ENCODE results near the gene KANK2.

The KANK2 gene

DNA sequence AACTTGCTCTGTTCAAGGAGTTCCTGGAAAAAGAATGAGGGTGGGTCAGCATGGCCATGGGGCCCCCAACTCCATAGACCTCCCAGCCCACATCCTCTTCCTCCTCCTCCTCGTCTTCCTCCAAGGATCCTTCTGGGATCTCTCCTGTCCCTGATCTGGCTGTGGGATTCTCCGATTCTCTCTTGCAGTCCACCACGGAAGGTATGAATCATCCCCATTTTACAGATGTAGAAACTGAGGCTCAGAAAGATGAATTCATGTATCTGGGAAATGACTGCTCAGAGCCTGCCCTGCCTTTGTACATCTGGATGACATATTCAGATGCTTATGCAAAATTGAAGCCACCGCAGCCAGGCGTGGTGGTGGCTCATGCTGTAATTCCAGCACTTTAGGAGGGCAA lies 2.2 kb upstream of the KANK2 start:
- TF ChIP-seq, protein P1, sequence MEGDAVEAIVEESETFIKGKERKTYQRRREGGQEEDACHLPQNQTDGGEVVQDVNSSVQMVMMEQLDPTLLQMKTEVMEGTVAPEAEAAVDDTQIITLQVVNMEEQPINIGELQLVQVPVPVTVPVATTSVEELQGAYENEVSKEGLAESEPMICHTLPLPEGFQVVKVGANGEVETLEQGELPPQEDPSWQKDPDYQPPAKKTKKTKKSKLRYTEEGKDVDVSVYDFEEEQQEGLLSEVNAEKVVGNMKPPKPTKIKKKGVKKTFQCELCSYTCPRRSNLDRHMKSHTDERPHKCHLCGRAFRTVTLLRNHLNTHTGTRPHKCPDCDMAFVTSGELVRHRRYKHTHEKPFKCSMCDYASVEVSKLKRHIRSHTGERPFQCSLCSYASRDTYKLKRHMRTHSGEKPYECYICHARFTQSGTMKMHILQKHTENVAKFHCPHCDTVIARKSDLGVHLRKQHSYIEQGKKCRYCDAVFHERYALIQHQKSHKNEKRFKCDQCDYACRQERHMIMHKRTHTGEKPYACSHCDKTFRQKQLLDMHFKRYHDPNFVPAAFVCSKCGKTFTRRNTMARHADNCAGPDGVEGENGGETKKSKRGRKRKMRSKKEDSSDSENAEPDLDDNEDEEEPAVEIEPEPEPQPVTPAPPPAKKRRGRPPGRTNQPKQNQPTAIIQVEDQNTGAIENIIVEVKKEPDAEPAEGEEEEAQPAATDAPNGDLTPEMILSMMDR (IDR thresholded peaks at IDR 0.05): no peak

DNA sequence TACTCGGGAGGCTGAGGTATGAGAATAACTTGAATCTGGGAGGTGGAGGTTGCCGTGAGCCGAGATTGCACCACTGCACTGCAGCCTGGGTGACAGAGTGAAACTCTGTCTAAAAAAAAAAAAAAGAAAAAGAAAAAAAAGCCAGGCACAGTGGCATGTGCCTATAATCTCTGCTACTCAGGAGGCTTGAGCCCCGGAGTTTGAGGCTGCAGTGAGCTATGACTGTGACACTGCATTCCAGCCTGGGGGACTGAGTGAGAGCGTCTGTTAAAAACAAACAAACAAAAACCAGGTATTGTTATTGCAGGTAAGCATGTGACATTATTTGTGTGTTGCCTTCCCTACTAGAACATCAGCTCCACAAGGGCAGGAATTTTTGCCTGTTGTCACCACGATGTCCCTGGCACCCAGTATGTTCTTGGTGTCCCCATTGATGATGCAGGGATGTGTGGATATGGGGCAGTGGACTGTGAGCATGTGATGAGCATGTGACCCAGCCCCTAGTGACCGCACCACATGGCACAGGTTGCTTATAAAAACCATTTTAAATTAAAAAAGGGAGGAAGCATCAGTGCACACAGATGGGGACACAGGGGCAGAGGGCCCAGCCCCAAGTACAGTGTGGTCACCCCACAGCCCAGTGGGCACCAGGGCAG lies 1.6 kb upstream of the KANK2 start:
- TF ChIP-seq, protein P1 (IDR thresholded peaks at IDR 0.05): no peak

DNA sequence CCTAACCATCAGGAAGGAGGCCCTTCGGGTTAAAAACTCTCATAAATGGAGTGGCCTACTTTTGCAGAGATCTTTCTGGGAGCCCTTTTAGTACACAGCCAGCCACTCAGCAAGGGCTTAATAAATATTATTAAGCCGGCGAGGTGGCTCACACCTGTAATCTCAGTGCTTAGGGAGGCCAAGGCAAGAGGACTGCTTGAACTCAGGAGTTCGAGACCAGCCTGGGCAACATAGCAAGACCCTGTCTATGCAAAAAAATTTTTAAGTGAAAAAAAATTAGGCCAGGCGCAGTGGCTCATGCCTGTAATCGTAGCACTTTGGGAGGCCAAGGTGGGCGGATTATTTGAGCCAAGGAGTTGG lies 810 bp upstream of the KANK2 start:
- TF ChIP-seq, protein P1 (IDR thresholded peaks at IDR 0.05): no peak

DNA sequence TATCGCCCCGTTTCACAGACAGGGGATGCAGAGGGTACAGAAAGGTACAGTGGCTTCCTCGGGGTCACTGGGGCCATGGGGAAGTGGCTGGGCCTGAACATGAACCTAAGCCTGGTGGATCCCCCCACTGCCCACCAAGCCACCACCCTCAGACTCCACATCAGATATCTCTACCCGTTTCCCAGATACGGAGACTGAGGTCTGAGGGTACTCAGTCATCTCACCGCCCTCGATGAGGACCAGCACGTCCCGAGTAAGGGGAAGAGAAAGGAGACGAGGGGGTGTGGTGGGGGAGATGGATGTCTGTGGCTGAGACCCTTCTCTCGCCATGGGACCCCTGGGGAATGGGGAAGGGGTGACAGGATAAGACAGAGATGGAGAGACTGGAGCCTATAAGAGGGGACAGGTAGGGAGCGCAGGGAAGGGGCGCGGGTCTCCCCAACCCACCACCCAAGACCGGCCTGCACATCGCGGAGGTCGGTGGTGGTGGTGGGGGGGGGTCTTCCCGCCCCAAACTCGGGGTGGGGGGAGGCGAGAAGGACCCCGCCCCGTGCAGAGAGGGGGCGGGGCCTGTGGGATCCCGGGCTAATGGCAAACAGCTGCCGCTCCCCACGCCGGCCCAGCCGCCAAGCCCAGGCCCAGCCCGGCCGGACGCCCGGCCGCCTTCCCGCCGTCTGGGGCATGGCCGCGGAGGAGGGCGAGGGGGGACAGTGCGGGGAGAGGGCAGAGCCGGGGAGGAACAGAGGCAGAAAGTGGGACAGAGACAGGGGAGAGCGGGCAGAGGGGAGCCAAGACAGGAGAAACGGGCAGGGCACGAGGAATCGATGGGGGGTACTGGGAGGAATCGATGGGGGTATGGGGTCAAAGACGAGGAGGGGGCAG lies 698 bp downstream of the KANK2 start:
- TF ChIP-seq, protein P1 (IDR thresholded peaks at IDR 0.05): no peak

DNA sequence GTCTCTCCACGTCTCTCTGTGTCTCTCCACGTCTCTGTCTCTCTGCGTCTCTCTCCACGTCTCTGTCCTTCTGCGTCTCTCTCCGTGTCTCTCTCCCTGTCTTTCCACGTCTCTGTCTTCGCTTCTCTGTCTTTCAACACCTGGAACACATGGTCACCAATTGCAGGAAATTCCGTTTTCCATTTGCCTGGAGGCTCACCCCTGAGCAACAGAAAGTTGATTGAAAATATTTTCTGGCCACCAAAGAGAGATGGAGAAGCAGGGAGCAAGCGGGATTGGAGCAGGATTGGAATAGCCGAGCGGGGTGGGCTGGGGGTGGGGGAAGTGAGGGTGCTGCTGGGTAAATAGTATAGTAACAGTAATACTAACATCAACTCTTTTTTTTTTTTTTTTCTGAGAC lies 1.7 kb downstream of the KANK2 start:
- TF ChIP-seq, protein P1 (IDR thresholded peaks at IDR 0.05): no peak

DNA sequence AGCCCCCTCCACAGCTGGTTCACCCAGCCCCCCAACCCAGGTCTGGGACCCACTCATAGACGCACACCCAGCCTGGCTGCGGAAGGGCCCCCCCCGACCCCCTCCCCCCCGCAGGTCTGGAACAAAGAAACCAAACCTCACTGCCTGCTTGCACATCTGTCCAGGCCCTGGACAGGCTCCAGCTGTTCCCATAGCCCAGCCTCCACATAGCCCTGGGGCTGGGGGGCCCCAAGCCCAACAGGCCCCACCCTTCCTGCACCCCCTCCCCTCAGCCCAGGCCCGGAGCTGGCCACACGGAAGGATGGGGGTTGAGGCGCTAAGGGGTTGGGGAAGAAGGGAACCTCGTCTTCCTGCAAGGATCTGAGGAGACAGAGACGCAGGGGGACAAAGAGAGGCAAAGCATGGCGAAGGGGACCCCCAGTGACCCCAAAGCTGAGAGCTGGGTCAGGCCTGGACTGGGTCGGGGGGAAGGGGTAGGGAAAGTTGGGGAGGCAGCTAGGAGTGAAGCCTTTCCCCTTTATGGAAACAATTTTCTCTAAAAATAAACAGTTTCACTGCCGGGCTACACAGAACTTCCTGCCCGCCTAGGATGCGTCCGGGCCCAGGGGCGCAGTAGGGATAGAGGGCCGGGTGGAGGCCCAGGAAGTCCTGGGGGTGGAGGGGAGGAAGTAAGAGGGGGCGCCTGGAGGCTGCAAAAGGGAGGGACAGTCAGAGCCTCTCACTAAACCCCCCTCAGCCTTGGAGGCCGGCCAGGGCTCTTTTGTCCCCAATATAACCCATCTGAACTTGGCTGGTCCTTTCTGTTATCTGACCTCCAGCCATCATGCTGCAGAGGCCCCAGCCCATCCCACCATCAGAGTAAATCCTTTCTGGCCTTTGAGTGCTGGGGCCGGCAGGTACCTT lies 2.4 kb downstream of the KANK2 start:
- TF ChIP-seq, protein P1 (IDR thresholded peaks at IDR 0.05): no peak

DNA sequence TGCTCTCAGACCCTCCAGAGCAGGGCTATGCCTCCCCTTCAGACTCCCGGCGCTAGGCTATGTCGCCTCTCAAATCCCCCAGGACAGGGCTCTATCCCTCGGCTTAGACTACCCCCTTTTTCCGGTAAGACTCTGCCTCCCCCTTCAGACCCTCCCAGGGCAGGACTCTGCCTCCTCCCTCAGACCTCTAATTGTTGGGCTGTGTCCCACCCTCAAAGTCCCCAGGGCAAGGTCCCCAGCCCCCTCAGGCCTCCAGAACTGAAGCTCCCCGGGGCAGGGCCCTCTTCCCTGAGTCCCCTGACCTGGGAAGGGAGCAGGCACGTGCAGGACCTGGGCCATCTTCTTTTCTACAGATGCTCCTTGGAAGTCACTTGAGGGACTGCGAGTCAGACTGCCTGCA lies 3.2 kb downstream of the KANK2 start:
- TF ChIP-seq, protein P1 (IDR thresholded peaks at IDR 0.05): no peak

Measured in LNCAP (cell line).